Psoas muscle (tissue), 8 donors: ENCODE data around the gene C3orf20. TPM values are rescaled to one million over a fixed set of nuclear protein-coding genes. Genes with fewer than 3 reads are reported as not detected.

Source experiments
- ATAC-seq, 4 donors: fragments of 200-7000 bp; cut with Tn5 transposase; one replicate each; pipeline ENCODE4 v1.9.1; 2020; ENCODE audit warnings: moderate library complexity in 3 of 4, mild to moderate bottlenecking in 2 of 4
- DNase-seq, 2 donors: peaks; one replicate each; pipeline ENCODE4 v3.0.0-alpha.2; 2020
- H3K27ac ChIP-seq: fragments of 200-600 bp; one replicate; pipeline ENCODE4 v1.8.0; 2022
- H3K27me3 ChIP-seq, 3 donors: fragments of 200-600 bp in 1 of 3; one replicate each; pipeline versions ENCODE4 v1.6.1 to v1.8.0; 2013 to 2022; ENCODE audit warnings: low read length in 2 of 3, mild to moderate bottlenecking in 2 of 3, moderate library complexity in 1 of 3; ENCODE audit not compliant: insufficient read depth in 3 of 3
- H3K36me3 ChIP-seq, 2 donors: fragments of 200-600 bp in 1 of 2; one replicate each; pipeline versions ENCODE4 v1.6.1 to v1.8.0; 2013 to 2022; ENCODE audit warnings: low read depth in 1 of 2, mild to moderate bottlenecking in 1 of 2, moderate library complexity in 1 of 2; ENCODE audit not compliant: insufficient read depth in 1 of 2
- H3K4me1 ChIP-seq: fragments of 200-600 bp; one replicate; pipeline ENCODE4 v1.8.0; 2022
- H3K4me3 ChIP-seq: fragments of 200-600 bp; one replicate; pipeline ENCODE4 v1.8.0; 2022; ENCODE audit warnings: mild to moderate bottlenecking
- H3K9me3 ChIP-seq: fragments of 200-600 bp; one replicate; pipeline ENCODE4 v1.8.0; 2022
- CTCF ChIP-seq: fragments of 200-600 bp; IDR thresholded peaks from one replicate; pipeline ENCODE4 v1.8.0; 2022; ENCODE audit warnings: antibody characterized with exemption
- WGBS, 3 donors: extraction: QIAGEN DNeasy Blood & Tissue Kit; methylation state at CpG; one replicate each; pipeline versions ENCODE4 v1.1.6 to v1.1.7; 2013; 5-methylcytosine and 5-hydroxymethylcytosine counted together
- intact Hi-C, 2 donors: fragments of 100-400 bp; cut with DNase I; formaldehyde crosslinking; loops; one replicate each; pipeline versions ENCODE4 v1.11.0 to v1.14.2; 2022
- polyA plus RNA-seq, 3 donors: library from polyadenylated mRNA; stranded (reverse); fragments of 200-250 nt; gene quantifications; one replicate each; pipeline ENCODE4 v1.2.3, GENCODE V29; 2013
- total RNA-seq, 4 donors: library from RNA; stranded (reverse); fragmentation: NEBNext Ultra II Directional in 2 of 4; extraction: Animal tissue kit (Norgen Biotek cat#: 25700) in 2 of 4; gene quantifications; one replicate each; pipeline versions ENCODE4 v1.2.1 to v1.2.4, GENCODE V29; 2021 to 2023
- donor health status: healthy with polysubstance abuse.
- donor health status: DM: no; HTN: no; CAD: no; lungs with moderate emphysema.
- donor health status: Bipolar disorder and iron deficiency.
- donor health status: healthy.
- donor health status: DM: yes; HTN: yes; CAD: no.
- donor health status: DM: no; HTN: no; CAD: no.
- donor health status: DM: no; HTN: no; CAD: no.
- donor health status: DM: yes; HTN: yes; CAD: no.

C3orf20 gene
- total and polyA plus RNA-seq, 7 donors = 0.01 to 0.38 (median 0.09) TPM; not detected in 2

GRCh38 chr3:14687360-14687759, 12.4 kb downstream of the C3orf20 start:
- Histone ChIP-seq H3K36me3 (no peaks in the 10 kb centered on the region), H3K4me3 (no peak overlapping the region), H3K4me1 (no peaks in the 10 kb centered on the region), H3K27ac (no peak overlapping the region), H3K9me3 (no peaks in the 10 kb centered on the region), H3K27me3 (no peaks in the 10 kb centered on the region)
- 60 to 67% (median 62%) methylated on average over 3 of the region's 3 CpGs for WGBS, 3 donors
- intact Hi-C loops = no loop called here
- DNase-seq (no peak), ATAC-seq (no peak)
- TF ChIP-seq CTCF = no peak

DNA sequence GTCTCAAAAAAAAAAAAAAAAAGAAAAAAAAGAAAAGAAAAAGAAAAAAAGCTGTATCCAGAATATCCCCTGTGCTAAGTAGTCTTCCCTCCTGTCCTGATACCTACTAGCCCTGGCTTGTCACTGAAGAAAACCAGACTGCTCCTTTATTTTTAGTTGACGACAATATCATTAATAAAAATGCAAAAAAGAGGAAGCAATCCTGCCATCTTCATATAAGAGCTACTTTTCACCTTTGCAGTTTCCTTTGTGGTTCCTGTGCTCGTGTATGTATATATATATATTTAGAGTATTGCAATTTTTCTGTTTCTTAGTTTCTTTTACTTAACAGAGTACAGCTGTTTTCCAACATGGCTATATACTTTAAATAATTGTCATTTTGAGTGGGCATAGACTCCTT, 13.6 kb downstream of the C3orf20 start:
- DNase-seq (no peak), ATAC-seq (no peak)
- Histone ChIP-seq H3K36me3 (no peaks in the 10 kb centered on the region), H3K4me3 (no peak overlapping the region), H3K4me1 (no peaks in the 10 kb centered on the region), H3K9me3 (peaks cover 7% of the 10 kb centered on the region), H3K27ac (no peak overlapping the region), H3K27me3 (no peaks in the 10 kb centered on the region)
- intact Hi-C loops = no loop called here
- TF ChIP-seq CTCF = no peak
- WGBS, 3 donors = 78 to 81% (median 80%) methylated on average over 2 of the region's 2 CpGs

DNA sequence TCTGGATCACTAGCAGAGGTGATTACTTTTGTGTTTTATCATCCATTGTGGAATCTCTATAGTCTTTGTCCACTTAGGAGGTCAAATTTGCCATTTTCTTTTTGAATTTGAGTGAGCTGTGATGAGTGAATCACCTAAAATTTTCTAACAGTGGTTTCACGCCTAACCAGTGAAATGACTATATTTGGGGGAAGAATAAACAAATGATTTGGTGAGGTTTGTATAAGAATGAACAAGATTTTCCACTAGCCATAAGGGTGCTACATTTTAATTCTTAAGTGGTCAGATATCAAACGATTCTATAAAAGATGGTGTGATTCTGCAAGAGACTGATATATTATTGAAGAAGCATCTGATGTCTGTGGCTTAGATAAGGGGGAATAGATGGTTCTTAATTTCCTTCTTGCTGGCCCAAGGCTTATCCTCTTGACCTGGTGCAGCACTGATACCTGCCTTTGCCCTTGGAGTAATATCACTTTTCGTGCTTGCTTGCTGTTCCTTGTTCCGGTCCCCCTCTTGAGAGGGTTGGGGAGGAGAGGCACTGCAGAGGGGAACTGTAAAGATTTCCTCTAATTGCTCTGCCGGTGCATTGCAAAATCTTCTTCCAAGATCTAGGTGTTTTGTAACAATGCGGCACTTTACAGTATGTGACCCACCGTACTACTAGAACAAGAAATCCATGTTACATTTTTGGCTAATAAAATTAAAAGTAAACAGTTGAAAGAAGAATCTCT, 14.5 kb downstream of the C3orf20 start:
- Histone ChIP-seq H3K9me3 (peaks cover 9% of the 10 kb centered on the region), H3K27me3 (no peaks in the 10 kb centered on the region), H3K27ac (no peak overlapping the region), H3K4me3 (no peak overlapping the region), H3K36me3 (no peaks in the 10 kb centered on the region), H3K4me1 (no peaks in the 10 kb centered on the region)
- DNase-seq (no peak), ATAC-seq (no peak)
- intact Hi-C loops = no loop called here
- WGBS, 3 donors = 74 to 80% (median 76%) methylated on average over 7 of the region's 7 CpGs
- TF ChIP-seq CTCF = no peak

DNA sequence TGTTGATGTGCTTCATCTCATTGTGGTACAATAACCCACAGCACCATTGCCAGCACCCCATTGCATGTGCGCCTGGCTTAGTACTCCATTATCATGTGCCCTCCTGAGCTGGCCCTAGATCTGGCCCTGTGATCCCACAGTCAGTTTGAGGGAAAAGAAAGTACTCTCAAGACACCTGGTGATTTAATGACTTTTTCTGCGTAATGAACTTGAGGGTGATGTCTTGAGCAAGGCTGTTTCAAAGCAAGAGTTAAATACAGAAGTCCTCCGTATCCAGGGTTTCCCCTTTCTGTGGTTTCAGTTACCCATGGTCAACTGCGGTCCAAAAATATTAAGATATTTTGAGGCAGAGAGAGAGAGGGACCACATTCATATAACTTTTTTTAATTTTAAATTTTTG, 16.3 kb downstream of the C3orf20 start:
- 75 to 83% (median 81%) methylated on average over 4 of the region's 4 CpGs for WGBS, 3 donors
- H3K4me3 ChIP-seq = no peak overlapping the region
- no peak for TF ChIP-seq CTCF
- DNase-seq = no peak
- peaks cover 9% of the 10 kb centered on the region for H3K9me3 ChIP-seq
- H3K27ac ChIP-seq = no peak overlapping the region
- no peak for ATAC-seq
- intact Hi-C loops = no loop called here
- no peaks in the 10 kb centered on the region for H3K4me1 ChIP-seq
- H3K36me3 ChIP-seq = no peaks in the 10 kb centered on the region
- no peaks in the 10 kb centered on the region for H3K27me3 ChIP-seq

GRCh38 chr3:14691719-14692118, 16.8 kb downstream of the C3orf20 start:
- DNase-seq = no peak
- 89 to 95% (median 93%) methylated on average over 1 of the region's 1 CpG for WGBS, 3 donors

More at GRCh38 chr3:14691719-14692118, 16.8 kb downstream of the C3orf20 start:
- peaks cover 9% of the 10 kb centered on the region for H3K9me3 ChIP-seq
- H3K27ac ChIP-seq = no peak overlapping the region
- H3K4me1 ChIP-seq = no peaks in the 10 kb centered on the region
- H3K36me3 ChIP-seq = no peaks in the 10 kb centered on the region
- intact Hi-C loops = no loop called here
- no peak for TF ChIP-seq CTCF
- no peak overlapping the region for H3K4me3 ChIP-seq
- no peaks in the 10 kb centered on the region for H3K27me3 ChIP-seq
- ATAC-seq = no peak
